Tibial nerve (tissue), 4 donors: ENCODE measurements around the gene ENPP5. TPM values are rescaled to one million over a fixed set of nuclear protein-coding genes. Genes with fewer than 3 reads are reported as not detected.
A peak's percentile ranks its signal among the peaks of the same experiment; 100 is the strongest.
"Not testable (repeated sequence)": the region's sequence is repeated elsewhere in the genome, so short reads cannot be mapped to it uniquely, and the experiment has no call there.

Experiments
- DNase-seq, 2 donors: peaks; one replicate each; pipeline ENCODE4 v3.0.0-alpha.2; 2019; ENCODE audit warnings: low spot score in 2 of 2
- H3K27ac ChIP-seq, 4 donors: fragments of 200-600 bp; sonication (generic) in 3 of 4; one replicate each; pipeline ENCODE4 v1.5.1; 2017 to 2019; ENCODE audit warnings: mild to moderate bottlenecking in 1 of 4
- H3K27me3 ChIP-seq, 2 donors: fragments of 200-600 bp; sonication (generic) in 1 of 2; one replicate each; pipeline versions ENCODE4 v1.5.1 to v1.6.0; 2017 to 2019
- H3K36me3 ChIP-seq, 3 donors: fragments of 200-600 bp; sonication (generic); one replicate each; pipeline ENCODE4 v1.5.1; 2018 to 2019
- H3K4me1 ChIP-seq, 4 donors: fragments of 200-600 bp; sonication (generic) in 3 of 4; one replicate each; pipeline ENCODE4 v1.5.1; 2017 to 2019
- H3K4me3 ChIP-seq, 4 donors: fragments of 200-600 bp; sonication (generic) in 3 of 4; one replicate each; pipeline ENCODE4 v1.5.1; 2017 to 2019; ENCODE audit warnings: mild to moderate bottlenecking in 1 of 4, moderate library complexity in 1 of 4
- H3K9me3 ChIP-seq, 4 donors: fragments of 200-600 bp; sonication (generic) in 3 of 4; one replicate each; pipeline ENCODE4 v1.5.1; 2017 to 2019
- EP300 ChIP-seq, 2 donors: sonication (generic); formaldehyde crosslinking; IDR thresholded peaks; one replicate each; pipeline ENCODE4 v1.6.1; 2017; ENCODE audit warnings: antibody characterized with exemption in 2 of 2, mild to moderate bottlenecking in 1 of 2
- POLR2A ChIP-seq, 2 donors: fragments of 450-650 bp; IDR thresholded peaks; one replicate each; pipeline ENCODE4 v1.6.1; 2017; ENCODE audit warnings: antibody characterized with exemption in 2 of 2, mild to moderate bottlenecking in 2 of 2, moderate library complexity in 2 of 2
- WGBS, 2 donors: methylation state at CpG; one replicate each; pipeline ENCODE4 v1.1.5; 2018; 5-methylcytosine and 5-hydroxymethylcytosine counted together
- total RNA-seq, 4 donors: library from RNA; depleted of rRNA; stranded (reverse); fragments of >200 nt; gene quantifications; one replicate each; pipeline ENCODE4 v1.1.0, GENCODE V29; 2016
- TF ChIP-seq, protein P1 (sequence below), 5 experiments: fragments of 200-600 bp in 3 of 5; fragments of 450-650 bp in 2 of 5; sonication (generic) in 3 of 5; IDR thresholded peaks; one replicate each; pipeline ENCODE4 v1.5.1; 2016 to 2019; ENCODE audit warnings: antibody characterized with exemption in 5 of 5, mild to moderate bottlenecking in 3 of 5, moderate library complexity in 2 of 5

Gene ENPP5
- total RNA-seq, 4 donors from 2014 or later, result 0.30 to 2.3 (median 1.2) TPM

GRCh38 chr6:46128476-46128875 lies 42.3 kb downstream of the ENPP5 start:
- H3K27ac ChIP-seq, result no peak overlapping the region
- H3K9me3 ChIP-seq, result no peaks in the 10 kb centered on the region
- peak overlapping the region in 1 of 4 donors; percentile 87 for H3K4me3 ChIP-seq
- DNase-seq, result no peak
- H3K4me1 ChIP-seq, result peaks cover 0 to 22% (median 0%) of the 10 kb centered on the region in 4 donors
- no peak for TF ChIP-seq POLR2A (IDR thresholded peaks at IDR 0.05)
- no peaks in the 10 kb centered on the region for H3K27me3 ChIP-seq
- H3K36me3 ChIP-seq, result no peaks in the 10 kb centered on the region
- 79 to 90% methylated on average over 3 of the region's 3 CpGs for WGBS, 2 donors

DNA sequence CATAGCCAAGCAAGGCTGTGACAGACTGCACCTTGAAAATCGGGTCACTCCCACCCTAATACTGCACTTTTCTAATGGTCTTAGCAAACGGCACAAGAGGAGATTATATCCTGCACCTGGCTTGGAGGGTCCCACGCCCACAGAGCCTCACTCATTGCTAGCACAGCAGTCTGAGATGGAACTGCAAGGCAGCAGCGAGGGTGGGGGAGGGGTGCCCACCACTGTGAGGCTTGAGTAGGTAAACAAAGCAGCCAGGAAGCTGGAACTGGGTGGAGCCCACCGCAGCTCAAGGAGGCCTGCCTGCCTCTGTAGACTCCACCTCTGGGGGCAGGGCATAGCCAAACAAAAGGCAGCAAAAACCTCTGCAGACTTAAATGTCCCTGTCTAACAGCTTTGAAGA lies 51.1 kb downstream of the ENPP5 start:
- not testable (repeated sequence) for H3K4me3 ChIP-seq, DNase-seq, H3K27ac ChIP-seq, H3K9me3 ChIP-seq, H3K36me3 ChIP-seq, H3K4me1 ChIP-seq, H3K27me3 ChIP-seq
- WGBS, 2 donors, result 64 to 69% methylated on average over 5 of the region's 5 CpGs

DNA sequence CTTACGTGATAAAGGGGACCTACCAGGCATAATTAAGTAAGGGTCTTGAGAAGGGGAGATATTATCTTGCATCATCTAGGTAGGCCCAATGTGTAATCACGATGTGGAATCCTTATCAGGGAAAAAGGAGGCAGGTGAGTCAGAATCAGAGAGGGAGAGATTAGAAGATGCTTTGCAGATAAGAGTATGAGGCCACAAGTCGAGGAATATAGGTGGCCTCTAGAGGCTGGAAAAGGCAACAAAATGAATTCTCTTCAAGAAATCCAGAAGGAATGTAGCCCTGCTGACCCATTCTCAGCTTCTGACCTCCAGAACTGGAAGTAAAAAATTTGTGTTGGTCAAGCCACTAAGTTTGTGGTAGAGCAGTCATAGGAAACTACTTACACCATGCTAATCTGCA lies 51.9 kb downstream of the ENPP5 start:
- no peak for TF ChIP-seq POLR2A (IDR thresholded peaks at IDR 0.05)
- TF ChIP-seq, protein P1, sequence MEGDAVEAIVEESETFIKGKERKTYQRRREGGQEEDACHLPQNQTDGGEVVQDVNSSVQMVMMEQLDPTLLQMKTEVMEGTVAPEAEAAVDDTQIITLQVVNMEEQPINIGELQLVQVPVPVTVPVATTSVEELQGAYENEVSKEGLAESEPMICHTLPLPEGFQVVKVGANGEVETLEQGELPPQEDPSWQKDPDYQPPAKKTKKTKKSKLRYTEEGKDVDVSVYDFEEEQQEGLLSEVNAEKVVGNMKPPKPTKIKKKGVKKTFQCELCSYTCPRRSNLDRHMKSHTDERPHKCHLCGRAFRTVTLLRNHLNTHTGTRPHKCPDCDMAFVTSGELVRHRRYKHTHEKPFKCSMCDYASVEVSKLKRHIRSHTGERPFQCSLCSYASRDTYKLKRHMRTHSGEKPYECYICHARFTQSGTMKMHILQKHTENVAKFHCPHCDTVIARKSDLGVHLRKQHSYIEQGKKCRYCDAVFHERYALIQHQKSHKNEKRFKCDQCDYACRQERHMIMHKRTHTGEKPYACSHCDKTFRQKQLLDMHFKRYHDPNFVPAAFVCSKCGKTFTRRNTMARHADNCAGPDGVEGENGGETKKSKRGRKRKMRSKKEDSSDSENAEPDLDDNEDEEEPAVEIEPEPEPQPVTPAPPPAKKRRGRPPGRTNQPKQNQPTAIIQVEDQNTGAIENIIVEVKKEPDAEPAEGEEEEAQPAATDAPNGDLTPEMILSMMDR (IDR thresholded peaks at IDR 0.05), result no peak
- TF ChIP-seq EP300 (IDR thresholded peaks at IDR 0.05), result no peak
- H3K27me3 ChIP-seq, result no peaks in the 10 kb centered on the region
- H3K4me3 ChIP-seq, result no peak overlapping the region
- no peaks in the 10 kb centered on the region for H3K9me3 ChIP-seq
- DNase-seq, result no peak
- 90 to 91% methylated on average over 3 of the region's 3 CpGs for WGBS, 2 donors
- no peak overlapping the region for H3K27ac ChIP-seq
- no peaks in the 10 kb centered on the region for H3K36me3 ChIP-seq
- no peaks in the 10 kb centered on the region for H3K4me1 ChIP-seq

- Histone ChIP-seq H3K36me3 (no peaks in the 10 kb centered on the region), H3K4me3 (no peak overlapping the region), H3K4me1 (no peaks in the 10 kb centered on the region), H3K9me3 (no peaks in the 10 kb centered on the region), H3K27ac (no peak overlapping the region), H3K27me3 (no peaks in the 10 kb centered on the region)
- TF ChIP-seq, protein P1 (IDR thresholded peaks at IDR 0.05), result no peak
- TF ChIP-seq POLR2A (IDR thresholded peaks at IDR 0.05), result no peak
- TF ChIP-seq EP300 (IDR thresholded peaks at IDR 0.05), result no peak
- WGBS, 2 donors, result 86 to 93% methylated on average over 1 of the region's 1 CpG
- no peak for DNase-seq
Observed at GRCh38 chr6:46118157-46118556, 52.6 kb downstream of the ENPP5 start.

DNA sequence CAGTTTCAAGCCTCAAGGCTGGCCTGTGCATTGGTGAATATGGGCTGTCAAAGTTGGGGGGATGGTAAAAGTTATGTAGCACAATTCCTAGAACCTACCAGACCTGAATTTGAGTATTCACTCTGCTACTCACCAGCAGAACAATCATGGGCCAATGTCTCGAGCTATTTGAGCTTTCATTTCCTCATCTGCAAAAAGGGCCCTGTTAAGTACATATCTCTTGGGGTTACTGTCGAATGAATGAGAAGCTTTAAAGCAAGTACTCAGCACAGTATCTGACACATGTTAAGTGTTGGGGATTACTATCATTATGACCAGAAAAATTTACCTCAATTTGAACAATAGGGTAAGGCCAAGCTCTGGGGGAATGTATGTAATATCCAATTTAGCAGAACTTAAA lies 54.5 kb downstream of the ENPP5 start:
- WGBS, 2 donors, result 62 to 72% methylated on average over 2 of the region's 2 CpGs

GRCh38 chr6:46115634-46116033 lies 55.1 kb downstream of the ENPP5 start:
- H3K9me3 ChIP-seq, result no peaks in the 10 kb centered on the region
- 85 to 87% methylated on average over 1 of the region's 1 CpG for WGBS, 2 donors
- H3K4me1 ChIP-seq, result no peaks in the 10 kb centered on the region
- no peaks in the 10 kb centered on the region for H3K27me3 ChIP-seq
- no peaks in the 10 kb centered on the region for H3K36me3 ChIP-seq
- no peak overlapping the region for H3K27ac ChIP-seq
- H3K4me3 ChIP-seq, result no peak overlapping the region
- no peak for DNase-seq
- TF ChIP-seq POLR2A (IDR thresholded peaks at IDR 0.05) (no peak), EP300 (IDR thresholded peaks at IDR 0.05) (no peak)
- TF ChIP-seq, protein P1 (IDR thresholded peaks at IDR 0.05), result no peak

More for the DNA sequence above, 54.5 kb downstream of the ENPP5 start:
- Histone ChIP-seq H3K36me3 (no peaks in the 10 kb centered on the region), H3K9me3 (no peaks in the 10 kb centered on the region), H3K4me3 (no peak overlapping the region), H3K27me3 (no peaks in the 10 kb centered on the region), H3K27ac (no peak overlapping the region), H3K4me1 (no peaks in the 10 kb centered on the region)
- no peak for DNase-seq
- TF ChIP-seq POLR2A (IDR thresholded peaks at IDR 0.05) (no peak), EP300 (IDR thresholded peaks at IDR 0.05) (no peak)
- TF ChIP-seq, protein P1 (IDR thresholded peaks at IDR 0.05), result no peak
